ENCODE measurements around the gene GAPDH.
A peak's percentile ranks its signal among the peaks of the same experiment; 100 is the strongest.

GAPDH gene

DNA sequence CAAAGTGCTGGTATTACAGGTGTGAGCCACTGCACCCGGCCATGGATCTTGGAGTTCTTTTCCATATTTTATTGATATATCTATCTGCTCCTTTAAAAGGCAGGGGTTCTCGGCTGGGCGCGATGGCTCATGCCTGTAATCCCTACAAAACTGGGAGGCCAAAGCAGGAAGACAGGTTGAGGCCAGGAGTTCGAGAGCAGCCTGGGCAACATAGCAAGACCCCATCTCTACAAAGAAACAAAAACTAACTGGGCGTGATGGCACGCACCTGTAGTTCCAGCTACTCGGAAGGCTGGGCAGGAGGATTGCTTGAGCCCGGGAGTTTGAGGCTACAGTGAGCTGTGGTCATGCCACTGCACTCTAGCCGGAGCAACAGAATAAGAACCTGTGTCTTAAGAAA is 12.1 kb upstream of the GAPDH start:
- H3K4me1 Mint-ChIP-seq, result peaks cover 4% of the 10 kb centered on the region
- H3K4me3 Mint-ChIP-seq, result no peak overlapping the region
- no peak for ATAC-seq
- no peaks in the 10 kb centered on the region for H3K9me3 Mint-ChIP-seq
- peaks cover 70% of the 10 kb centered on the region for H3K36me3 Mint-ChIP-seq (ENCODE audit: low read depth)
- no peak overlapping the region for H3K27ac Mint-ChIP-seq
- DNase-seq, result no peak
- no peaks in the 10 kb centered on the region for H3K27me3 Mint-ChIP-seq

DNA sequence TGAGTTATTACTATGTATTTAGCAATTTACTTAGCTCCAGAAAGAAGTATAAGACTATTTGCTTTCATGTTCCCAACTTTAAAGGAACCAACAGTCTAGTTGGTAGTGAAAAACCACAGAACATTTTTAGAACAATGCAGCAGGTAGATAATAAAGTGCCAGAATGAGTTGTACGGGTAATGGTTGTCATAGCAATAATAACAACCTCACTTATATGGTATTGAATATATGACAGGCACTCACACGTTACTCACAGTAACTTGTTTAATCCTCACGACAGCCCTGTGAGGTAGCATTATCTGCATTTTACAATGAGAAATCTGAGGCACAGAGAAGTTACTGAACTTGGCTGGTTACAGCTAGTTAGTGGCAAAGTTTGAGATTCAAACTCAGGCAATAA is 10.6 kb upstream of the GAPDH start:
- ATAC-seq, result no peak
- Mint-ChIP-seq H3K4me1 (peaks cover 4% of the 10 kb centered on the region), H3K4me3 (no peak overlapping the region), H3K9me3 (no peaks in the 10 kb centered on the region), H3K27ac (peak overlapping the region; percentile 34), H3K27me3 (no peaks in the 10 kb centered on the region), H3K36me3 (ENCODE audit: low read depth) (peaks cover 69% of the 10 kb centered on the region)
- no peak for DNase-seq

DNA sequence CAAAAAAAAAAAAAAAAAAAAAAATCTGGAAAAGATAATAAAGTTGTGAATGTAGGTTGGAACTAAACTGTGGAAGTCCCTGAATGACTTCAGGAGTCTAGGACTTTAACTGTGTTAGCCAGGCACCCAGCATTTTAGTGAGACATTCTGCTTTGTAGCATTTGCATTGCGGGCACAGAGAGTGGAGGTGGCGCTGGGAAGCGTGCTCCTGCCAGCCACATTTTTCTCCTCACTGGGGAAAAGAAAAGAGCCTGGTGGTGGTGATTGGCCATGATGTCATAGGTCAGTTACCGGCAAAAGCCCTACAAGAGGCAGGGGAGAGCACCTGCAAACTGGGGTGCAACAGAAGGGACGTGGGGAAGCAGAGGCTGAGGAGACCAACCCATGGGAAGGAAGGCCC is 9.7 kb upstream of the GAPDH start:
- peaks cover 4% of the 10 kb centered on the region for H3K4me1 Mint-ChIP-seq
- no peaks in the 10 kb centered on the region for H3K9me3 Mint-ChIP-seq
- H3K27ac Mint-ChIP-seq, result peak overlapping the region; percentile 17
- H3K4me3 Mint-ChIP-seq, result no peak overlapping the region
- H3K27me3 Mint-ChIP-seq, result no peaks in the 10 kb centered on the region
- ATAC-seq, result no peak
- H3K36me3 Mint-ChIP-seq (ENCODE audit: low read depth), result peaks cover 68% of the 10 kb centered on the region
- no peak for DNase-seq

DNA sequence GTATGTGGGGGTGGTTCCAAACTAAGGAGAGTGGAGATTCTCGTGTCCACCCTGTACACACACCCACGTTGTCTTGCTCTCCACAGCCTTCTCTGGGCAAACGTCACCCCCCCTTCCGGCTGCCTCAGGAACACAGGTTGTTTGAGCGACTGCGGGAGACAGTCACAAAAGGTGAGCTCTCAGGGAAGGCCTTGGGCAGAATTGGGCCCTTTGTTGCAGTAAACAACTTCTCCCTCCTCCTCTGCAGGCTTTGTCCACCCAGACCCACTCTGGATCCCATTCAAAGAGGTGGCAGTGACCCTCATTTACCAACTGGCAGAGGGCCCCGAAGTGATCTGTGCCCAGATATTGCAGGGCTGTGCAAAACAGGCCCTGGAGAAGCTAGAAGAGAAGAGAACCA is 8.1 kb upstream of the GAPDH start:
- DNase-seq (no peak), ATAC-seq (no peak)
- Mint-ChIP-seq H3K27ac (no peak overlapping the region), H3K36me3 (ENCODE audit: low read depth) (peaks cover 71% of the 10 kb centered on the region), H3K9me3 (no peaks in the 10 kb centered on the region), H3K4me1 (peaks cover 6% of the 10 kb centered on the region), H3K4me3 (no peak overlapping the region), H3K27me3 (no peaks in the 10 kb centered on the region)

DNA sequence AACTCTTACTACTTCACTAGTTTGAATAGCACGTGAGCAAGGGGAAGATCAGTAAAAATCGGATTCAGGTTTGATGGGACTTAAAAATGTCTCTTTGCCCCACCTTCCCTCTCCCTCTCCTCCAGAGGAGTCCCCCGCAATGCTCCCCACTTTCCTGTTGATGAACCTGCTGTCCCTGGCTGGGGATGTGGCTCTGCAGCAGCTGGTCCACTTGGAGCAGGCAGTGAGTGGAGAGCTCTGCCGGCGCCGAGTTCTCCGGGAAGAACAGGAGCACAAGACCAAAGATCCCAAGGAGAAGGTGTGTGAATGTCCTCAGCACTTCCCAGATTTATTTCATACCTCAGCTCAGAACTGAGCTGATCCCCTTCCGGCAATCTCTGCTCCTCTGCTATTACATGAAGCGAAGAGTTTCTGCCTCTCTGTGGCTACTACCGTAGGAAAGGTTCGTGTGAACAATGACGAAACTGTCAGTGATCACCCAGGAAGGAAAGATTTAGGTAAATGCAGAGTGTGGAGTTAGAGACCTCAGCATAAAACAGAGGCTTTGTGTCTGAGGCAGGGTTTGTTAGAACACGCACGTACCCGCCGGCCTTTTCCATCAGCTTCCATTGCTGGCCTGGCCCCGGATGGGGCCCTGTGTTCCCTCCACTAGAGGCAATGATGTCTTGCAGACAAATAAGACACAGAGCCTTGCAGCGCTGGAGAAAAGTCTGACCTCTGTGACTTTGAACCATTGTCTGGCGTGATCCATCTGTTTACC is 7.4 kb upstream of the GAPDH start:
- Mint-ChIP-seq H3K9me3 (no peaks in the 10 kb centered on the region), H3K4me1 (peaks cover 9% of the 10 kb centered on the region), H3K27me3 (no peaks in the 10 kb centered on the region), H3K36me3 (ENCODE audit: low read depth) (peaks cover 68% of the 10 kb centered on the region), H3K27ac (no peak overlapping the region), H3K4me3 (no peak overlapping the region)
- DNase-seq (no peak), ATAC-seq (no peak)

DNA sequence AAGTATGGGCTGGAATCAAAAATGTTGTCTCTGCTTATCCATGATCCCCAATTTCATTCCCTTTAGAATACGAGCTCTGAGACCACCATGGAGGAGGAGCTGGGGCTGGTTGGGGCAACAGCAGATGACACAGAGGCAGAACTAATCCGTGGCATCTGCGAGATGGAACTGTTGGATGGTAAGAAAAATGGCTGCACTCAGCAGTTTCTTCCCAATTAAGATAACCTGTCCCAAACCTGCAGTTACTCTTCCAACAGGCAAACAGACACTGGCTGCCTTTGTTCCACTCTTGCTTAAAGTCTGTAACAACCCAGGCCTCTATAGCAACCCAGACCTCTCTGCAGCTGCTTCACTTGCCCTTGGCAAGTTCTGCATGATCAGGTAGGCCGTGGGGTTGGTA is 6.6 kb upstream of the GAPDH start:
- ATAC-seq, result no peak
- peaks cover 69% of the 10 kb centered on the region for H3K36me3 Mint-ChIP-seq (ENCODE audit: low read depth)
- H3K4me3 Mint-ChIP-seq, result no peak overlapping the region
- H3K4me1 Mint-ChIP-seq, result peaks cover 17% of the 10 kb centered on the region
- no peaks in the 10 kb centered on the region for H3K9me3 Mint-ChIP-seq
- peaks cover 2% of the 10 kb centered on the region for H3K27me3 Mint-ChIP-seq
- H3K27ac Mint-ChIP-seq, result no peak overlapping the region
- DNase-seq, result no peak

DNA sequence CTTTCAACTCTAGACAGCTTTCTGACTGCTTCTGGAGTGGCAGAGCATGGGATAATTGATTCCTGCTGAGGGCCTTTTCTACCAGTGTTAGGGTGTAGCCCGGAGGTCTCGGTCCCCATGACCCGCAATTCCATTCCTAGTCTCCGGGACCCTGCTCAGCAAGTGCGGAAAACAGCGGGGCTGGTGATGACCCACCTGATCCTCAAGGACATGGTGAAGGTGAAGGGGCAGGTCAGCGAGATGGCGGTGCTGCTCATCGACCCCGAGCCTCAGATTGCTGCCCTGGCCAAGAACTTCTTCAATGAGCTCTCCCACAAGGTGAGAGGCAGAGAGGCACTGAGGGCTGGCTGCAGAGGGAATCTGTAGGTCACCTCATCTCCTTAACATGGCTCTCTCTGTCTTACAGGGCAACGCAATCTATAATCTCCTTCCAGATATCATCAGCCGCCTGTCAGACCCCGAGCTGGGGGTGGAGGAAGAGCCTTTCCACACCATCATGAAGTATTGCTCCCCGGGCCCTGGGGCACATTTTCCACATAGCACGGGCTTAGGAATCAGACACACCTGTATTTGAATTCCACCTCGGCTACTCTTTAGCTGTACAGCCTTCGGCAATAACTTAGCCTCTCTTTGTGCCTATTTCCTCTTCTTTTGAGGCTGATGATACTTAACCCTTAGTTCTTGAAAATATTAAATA is 5.6 kb upstream of the GAPDH start:
- Mint-ChIP-seq H3K27ac (no peak overlapping the region), H3K27me3 (peaks cover 2% of the 10 kb centered on the region), H3K36me3 (ENCODE audit: low read depth) (peaks cover 64% of the 10 kb centered on the region), H3K4me3 (no peak overlapping the region), H3K9me3 (no peaks in the 10 kb centered on the region), H3K4me1 (peaks cover 22% of the 10 kb centered on the region)
- DNase-seq (no peak), ATAC-seq (no peak)

DNA sequence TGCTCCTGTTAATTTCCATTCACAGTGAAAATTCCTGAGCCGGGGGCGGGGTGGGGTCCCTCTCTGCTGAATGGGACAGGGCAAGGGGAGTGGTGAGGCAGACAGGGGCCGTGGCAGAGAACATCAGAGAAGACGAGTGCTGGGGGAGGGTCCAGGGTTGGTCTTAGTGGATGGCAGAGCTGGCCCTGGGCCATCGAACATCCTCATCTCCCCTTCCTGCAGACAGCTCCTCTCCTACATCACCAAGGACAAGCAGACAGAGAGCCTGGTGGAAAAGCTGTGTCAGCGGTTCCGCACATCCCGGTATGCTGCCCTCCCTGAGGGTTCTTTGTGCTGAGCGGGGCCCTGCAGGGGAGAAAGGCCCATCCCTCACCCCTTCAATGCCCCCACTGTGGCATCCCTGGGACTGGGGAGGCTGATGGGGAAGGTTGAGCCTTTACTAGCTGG is 5.0 kb upstream of the GAPDH start:
- Mint-ChIP-seq H3K9me3 (no peaks in the 10 kb centered on the region), H3K4me3 (no peak overlapping the region), H3K27me3 (peaks cover 2% of the 10 kb centered on the region), H3K36me3 (ENCODE audit: low read depth) (peaks cover 61% of the 10 kb centered on the region), H3K4me1 (peaks cover 25% of the 10 kb centered on the region), H3K27ac (no peak overlapping the region)
- ATAC-seq, result no peak
- DNase-seq, result no peak

DNA sequence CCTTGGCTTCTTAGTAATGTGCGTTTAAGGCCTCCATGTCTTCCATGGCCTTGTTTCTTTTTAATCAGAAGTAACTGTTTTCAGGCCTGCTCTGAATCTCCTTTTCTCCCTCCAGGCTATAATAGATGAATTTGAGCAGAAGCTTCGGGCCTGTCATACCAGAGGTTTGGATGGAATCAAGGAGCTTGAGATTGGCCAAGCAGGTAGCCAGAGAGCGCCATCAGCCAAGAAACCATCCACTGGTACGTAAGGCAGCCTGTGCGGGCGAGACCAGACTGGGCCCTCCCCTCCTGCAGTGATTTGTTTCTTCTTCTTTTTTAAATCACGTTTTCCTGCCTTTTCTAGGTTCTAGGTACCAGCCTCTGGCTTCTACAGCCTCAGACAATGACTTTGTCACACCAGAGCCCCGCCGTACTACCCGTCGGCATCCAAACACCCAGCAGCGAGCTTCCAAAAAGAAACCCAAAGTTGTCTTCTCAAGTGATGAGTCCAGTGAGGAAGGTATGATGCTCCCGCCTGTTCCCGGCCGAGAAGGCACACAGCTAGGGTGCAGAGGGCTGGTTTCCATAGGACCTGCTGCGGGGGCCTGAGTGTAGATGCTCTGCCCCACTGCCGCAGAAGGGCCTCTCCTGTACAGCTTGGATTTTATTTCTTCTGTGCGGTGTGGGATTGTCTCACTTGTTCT is 3.6 kb upstream of the GAPDH start:
- Mint-ChIP-seq H3K4me1 (peaks cover 33% of the 10 kb centered on the region), H3K36me3 (ENCODE audit: low read depth) (peaks cover 65% of the 10 kb centered on the region), H3K9me3 (no peaks in the 10 kb centered on the region), H3K4me3 (peak overlapping the region; percentile 43), H3K27ac (peak overlapping the region; percentile 77), H3K27me3 (peaks cover 5% of the 10 kb centered on the region)
- DNase-seq, result no peak
- no peak for ATAC-seq

DNA sequence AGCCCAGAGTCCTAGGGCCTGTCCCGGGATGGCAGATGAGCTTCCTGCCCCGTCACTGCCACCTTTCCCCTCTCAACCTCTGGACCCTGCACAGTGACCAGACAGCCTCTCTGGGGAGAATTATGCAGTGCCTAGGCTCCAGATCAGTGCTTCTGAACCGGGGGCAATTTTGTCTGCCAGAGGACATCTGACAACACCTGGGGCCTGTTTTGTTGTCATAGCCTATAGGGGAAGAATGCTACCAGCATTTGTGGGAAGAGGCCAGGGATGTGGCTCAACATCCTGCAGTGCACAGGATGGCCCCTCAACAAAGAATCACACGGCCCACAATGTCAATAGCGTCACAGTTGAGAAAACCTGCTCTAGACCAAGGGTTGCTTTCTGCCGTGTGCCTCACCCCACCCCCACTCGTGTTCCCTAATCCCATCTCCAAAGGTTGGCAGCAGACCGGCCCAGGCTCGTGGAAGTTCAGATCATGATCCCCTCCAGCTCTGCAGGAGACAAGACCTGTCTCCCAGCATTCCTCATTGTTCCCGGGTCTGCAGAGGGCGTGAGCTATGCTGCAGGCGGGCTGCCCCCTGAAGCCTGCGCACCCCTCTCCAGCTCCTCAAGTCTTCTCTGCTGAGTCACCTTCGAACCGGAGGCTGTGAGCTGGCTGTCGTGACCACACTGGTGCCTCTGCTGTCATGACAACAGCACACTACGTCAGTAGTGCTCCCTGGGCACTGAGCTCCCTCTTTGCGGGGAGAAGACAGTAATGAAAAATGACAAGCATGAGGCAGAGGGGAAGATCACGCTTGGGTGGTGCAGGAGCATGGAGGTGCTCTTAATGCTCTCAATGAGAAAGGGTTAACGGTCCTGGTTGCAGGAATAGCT is 2.0 kb upstream of the GAPDH start:
- peaks cover 73% of the 10 kb centered on the region for H3K36me3 Mint-ChIP-seq (ENCODE audit: low read depth)
- DNase-seq, result peak; percentile 83
- peak overlapping the region; percentile 100 for H3K27ac Mint-ChIP-seq
- peak overlapping the region; percentile 97 for H3K4me3 Mint-ChIP-seq
- H3K4me1 Mint-ChIP-seq, result peaks cover 46% of the 10 kb centered on the region
- no peaks in the 10 kb centered on the region for H3K9me3 Mint-ChIP-seq
- H3K27me3 Mint-ChIP-seq, result peaks cover 5% of the 10 kb centered on the region
- ATAC-seq, result peak; percentile 67

DNA sequence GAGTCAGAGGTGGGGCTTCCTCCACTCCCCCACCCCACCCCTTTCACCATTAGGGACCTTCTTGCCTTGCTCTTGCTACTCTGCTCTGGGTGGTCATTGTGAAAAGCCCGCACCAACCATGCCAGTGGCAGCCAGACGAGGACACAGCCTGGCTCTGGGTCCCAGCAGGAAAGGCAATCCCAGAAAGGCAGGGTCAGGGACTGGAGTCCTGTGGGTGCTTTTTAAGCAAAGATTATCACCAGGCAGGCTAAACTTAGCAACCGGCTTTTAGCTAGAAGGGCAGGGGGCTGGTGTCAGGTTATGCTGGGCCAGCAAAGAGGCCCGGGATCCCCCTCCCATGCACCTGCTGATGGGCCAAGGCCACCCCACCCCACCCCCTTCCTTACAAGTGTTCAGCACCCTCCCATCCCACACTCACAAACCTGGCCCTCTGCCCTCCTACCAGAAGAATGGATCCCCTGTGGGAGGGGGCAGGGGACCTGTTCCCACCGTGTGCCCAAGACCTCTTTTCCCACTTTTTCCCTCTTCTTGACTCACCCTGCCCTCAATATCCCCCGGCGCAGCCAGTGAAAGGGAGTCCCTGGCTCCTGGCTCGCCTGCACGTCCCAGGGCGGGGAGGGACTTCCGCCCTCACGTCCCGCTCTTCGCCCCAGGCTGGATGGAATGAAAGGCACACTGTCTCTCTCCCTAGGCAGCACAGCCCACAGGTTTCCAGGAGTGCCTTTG is 1.2 kb upstream of the GAPDH start:
- peaks cover 54% of the 10 kb centered on the region for H3K4me1 Mint-ChIP-seq
- peak overlapping the region; percentile 97 for H3K4me3 Mint-ChIP-seq
- H3K36me3 Mint-ChIP-seq (ENCODE audit: low read depth), result peaks cover 73% of the 10 kb centered on the region
- DNase-seq, result peak; percentile 69
- H3K27me3 Mint-ChIP-seq, result peaks cover 5% of the 10 kb centered on the region
- peak overlapping the region; percentile 100 for H3K27ac Mint-ChIP-seq
- ATAC-seq, result peak; percentile 12
- no peaks in the 10 kb centered on the region for H3K9me3 Mint-ChIP-seq

DNA sequence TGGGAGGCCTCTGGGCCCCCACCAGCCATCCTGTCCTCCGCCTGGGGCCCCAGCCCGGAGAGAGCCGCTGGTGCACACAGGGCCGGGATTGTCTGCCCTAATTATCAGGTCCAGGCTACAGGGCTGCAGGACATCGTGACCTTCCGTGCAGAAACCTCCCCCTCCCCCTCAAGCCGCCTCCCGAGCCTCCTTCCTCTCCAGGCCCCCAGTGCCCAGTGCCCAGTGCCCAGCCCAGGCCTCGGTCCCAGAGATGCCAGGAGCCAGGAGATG is 729 bp upstream of the GAPDH start:
- Mint-ChIP-seq H3K4me1 (peaks cover 56% of the 10 kb centered on the region), H3K27me3 (peaks cover 5% of the 10 kb centered on the region), H3K27ac (peak overlapping the region; percentile 100), H3K4me3 (peak overlapping the region; percentile 97), H3K9me3 (no peaks in the 10 kb centered on the region), H3K36me3 (ENCODE audit: low read depth) (peaks cover 77% of the 10 kb centered on the region)
- DNase-seq, result no peak
- no peak for ATAC-seq

DNA sequence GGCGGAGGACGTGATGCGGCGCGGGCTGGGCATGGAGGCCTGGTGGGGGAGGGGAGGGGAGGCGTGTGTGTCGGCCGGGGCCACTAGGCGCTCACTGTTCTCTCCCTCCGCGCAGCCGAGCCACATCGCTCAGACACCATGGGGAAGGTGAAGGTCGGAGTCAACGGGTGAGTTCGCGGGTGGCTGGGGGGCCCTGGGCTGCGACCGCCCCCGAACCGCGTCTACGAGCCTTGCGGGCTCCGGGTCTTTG is 303 bp downstream of the GAPDH start:
- H3K9me3 Mint-ChIP-seq, result no peaks in the 10 kb centered on the region
- H3K27me3 Mint-ChIP-seq, result peaks cover 5% of the 10 kb centered on the region
- peak overlapping the region; percentile 97 for H3K4me3 Mint-ChIP-seq
- H3K4me1 Mint-ChIP-seq, result peaks cover 65% of the 10 kb centered on the region
- no peak for DNase-seq
- no peak for ATAC-seq
- H3K27ac Mint-ChIP-seq, result peak overlapping the region; percentile 100
- H3K36me3 Mint-ChIP-seq (ENCODE audit: low read depth), result peaks cover 77% of the 10 kb centered on the region

Measured in activated naive CD8-positive, alpha-beta T cell treated with anti-CD3 and anti-CD28 coated beads, Interleukin-2, amount 50 U/mL, for 24 hours (primary cell).